K562 (cell line): Measurements from ENCODE around the gene QRICH1. TPM values are rescaled to one million over a fixed set of nuclear protein-coding genes. Genes with fewer than 3 reads are reported as not detected.

Experiments
- CEBPG ChIP-seq, 3 experiments: fragments of 200-800 bp in 1 of 3; sonication (Bioruptor generic) in 1 of 3; sonication (generic) in 1 of 3; formaldehyde crosslinking in 1 of 3; IDR thresholded peaks in 2 of 3; conservative IDR thresholded peaks in 1 of 3; 2 replicates each; pipeline versions ENCODE4 v1.6.1 to v1.8.0; 2016 to 2022; ENCODE audit warnings: missing compliant biosample characterization in 2 of 3, missing genetic modification characterization in 2 of 3, mild to moderate bottlenecking in 1 of 3, missing genetic modification reagents in 1 of 3
- MEF2A ChIP-seq: IDR thresholded peaks from 2 replicates; pipeline ENCODE4 v1.6.1; 2011; ENCODE audit warnings: low read depth, mild to moderate bottlenecking, low read length, moderate library complexity; ENCODE audit not compliant: control insufficient read depth
- NCOA2 ChIP-seq, 2 experiments: fragments of 450-650 bp; IDR thresholded peaks; 2 replicates each; pipeline ENCODE4 v1.6.1; 2018; ENCODE audit warnings: mild to moderate bottlenecking in 2 of 2, moderate library complexity in 1 of 2; ENCODE audit not compliant: partially characterized antibody in 2 of 2
- NCOR1 ChIP-seq: fragments of 450-650 bp; IDR thresholded peaks from 2 replicates; pipeline ENCODE4 v1.6.1; 2016; ENCODE audit warnings: mild to moderate bottlenecking, moderate library complexity
- RNF2 ChIP-seq: sonication (generic); IDR thresholded peaks from 2 replicates; pipeline ENCODE4 v1.6.1; 2016
- THRA ChIP-seq: fragments of 450-650 bp; IDR thresholded peaks from 2 replicates; pipeline ENCODE4 v1.6.1; 2017; ENCODE audit warnings: mild to moderate bottlenecking, moderate library complexity
- ZNF282 ChIP-seq: sonication (generic); formaldehyde crosslinking; IDR thresholded peaks from 2 replicates; pipeline ENCODE4 v1.8.1; 2023; ENCODE audit warnings: missing genetic modification reagents
- ZZZ3 ChIP-seq: fragments of 450-650 bp; IDR thresholded peaks from 2 replicates; pipeline ENCODE4 v1.6.1; 2016; ENCODE audit warnings: antibody characterized with exemption, mild to moderate bottlenecking, moderate library complexity
- polyA plus RNA-seq, 8 experiments: library from polyadenylated mRNA; depleted of rRNA in 4 of 8; stranded (reverse) in 5 of 8; unstranded in 3 of 8; fragments of >200 nt; fragmentation: Nextera tagmentation in 2 of 8; fragmentation: Illumina TruSeq in 1 of 8; extraction: Ambion mirVana in 2 of 8; extraction: Trizol in 1 of 8; gene quantifications; 2 replicates each; pipeline versions ENCODE4 v1.2.1 to v1.2.3, GENCODE V29; 2011 to 2014; ENCODE audit warnings: inconsistent platforms in 1 of 8, missing spikeins in 1 of 8
- total RNA-seq, 7 experiments: library from RNA; depleted of rRNA in 6 of 7; stranded (reverse); fragments of >200 nt in 6 of 7; fragmentation: Illumina TruSeq in 2 of 7; extraction: Trizol in 2 of 7; gene quantifications; 2 replicates each; pipeline versions ENCODE4 v1.2.1 to v1.2.3, GENCODE V29; 2011 to 2021; ENCODE audit warnings: low replicate concordance in 1 of 7
- TF ChIP-seq, protein P1 (sequence below): sonication (generic); formaldehyde crosslinking; IDR thresholded peaks from 2 replicates; pipeline ENCODE4 v1.8.0; 2022; ENCODE audit warnings: mild to moderate bottlenecking, low read depth, missing genetic modification reagents
- TF ChIP-seq, protein P2 (sequence below): fragments of 250-450 bp; sonication (Bioruptor Pico); IDR thresholded peaks from 2 replicates; pipeline ENCODE4 v1.5.0; 2020; ENCODE audit warnings: mild to moderate bottlenecking
- TF ChIP-seq, protein P3 (sequence below): fragments of 200-600 bp; sonication (generic); IDR thresholded peaks from one replicate; pipeline ENCODE4 v1.6.1; 2012; ENCODE audit warnings: mild to moderate bottlenecking, low read depth, low read length, inconsistent platforms

The QRICH1 gene
- total and polyA plus RNA-seq, 9 of the 15 experiments (the other 6 are each of a cell fraction or from before 2014, with no cell fraction given): 20.1 to 99.2 (median 56.7) TPM

DNA sequence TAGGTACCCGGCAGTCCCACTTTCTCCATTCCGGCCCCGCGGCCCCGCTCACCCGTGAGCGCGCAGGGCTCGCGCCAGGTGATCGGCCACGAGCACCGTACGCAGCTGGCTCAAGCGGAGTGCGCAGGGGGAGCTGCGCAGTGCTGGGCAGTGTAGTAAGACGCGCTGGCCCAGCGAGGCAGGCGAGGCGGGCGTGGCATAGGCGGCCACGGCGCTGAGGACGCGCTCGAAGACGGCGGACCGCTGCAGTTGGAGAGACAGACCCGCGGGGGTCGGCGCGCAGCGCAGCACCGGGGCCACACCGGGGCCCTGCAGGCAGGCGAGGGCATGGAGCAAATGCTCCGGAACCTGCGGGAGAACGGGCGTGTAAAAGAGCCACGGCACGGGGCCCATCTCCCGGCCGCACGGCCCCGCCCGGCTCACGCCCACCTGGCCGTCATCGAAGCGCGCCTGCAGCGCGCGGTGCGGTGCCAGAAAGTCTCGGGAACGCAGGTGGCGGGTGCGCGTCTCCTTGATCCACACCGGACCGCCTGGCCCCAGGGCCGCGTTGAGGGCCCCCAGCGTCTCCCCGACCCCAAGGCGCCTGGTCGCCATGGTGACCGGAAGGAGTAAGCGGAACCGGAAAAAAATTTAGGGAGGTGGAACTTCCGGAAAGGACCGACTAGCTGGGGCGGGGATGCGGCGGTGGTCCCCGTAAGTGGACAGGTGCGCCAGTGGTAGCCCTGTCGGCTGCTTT lies 75.7 kb downstream of the QRICH1 start, which contains the start of gene DALRD3 (continued):
- TF ChIP-seq CEBPG (CRISPR knock-in tag; IDR thresholded peaks at IDR 0.05) (no peak), CEBPG (tag; conservative IDR thresholded peaks at IDR 0.05 in 1 of 2, IDR thresholded peaks at IDR 0.05 in 1 of 2) (no peak), NCOA2 (IDR thresholded peaks at IDR 0.05; ENCODE audit: partially characterized antibody in 2 of 2) (no peak), NCOR1 (no peak), ZZZ3 (no peak), ZNF282 (no peak), RNF2 (0 out of 2 replicates have a peak, but pooled peaks have one; percentile 23), MEF2A (no peak), THRA (no peak)
- TF ChIP-seq, protein P1, sequence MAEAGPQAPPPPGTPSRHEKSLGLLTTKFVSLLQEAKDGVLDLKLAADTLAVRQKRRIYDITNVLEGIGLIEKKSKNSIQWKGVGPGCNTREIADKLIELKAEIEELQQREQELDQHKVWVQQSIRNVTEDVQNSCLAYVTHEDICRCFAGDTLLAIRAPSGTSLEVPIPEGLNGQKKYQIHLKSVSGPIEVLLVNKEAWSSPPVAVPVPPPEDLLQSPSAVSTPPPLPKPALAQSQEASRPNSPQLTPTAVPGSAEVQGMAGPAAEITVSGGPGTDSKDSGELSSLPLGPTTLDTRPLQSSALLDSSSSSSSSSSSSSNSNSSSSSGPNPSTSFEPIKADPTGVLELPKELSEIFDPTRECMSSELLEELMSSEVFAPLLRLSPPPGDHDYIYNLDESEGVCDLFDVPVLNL (CRISPR knock-in tag): no peak
- TF ChIP-seq, protein P2, sequence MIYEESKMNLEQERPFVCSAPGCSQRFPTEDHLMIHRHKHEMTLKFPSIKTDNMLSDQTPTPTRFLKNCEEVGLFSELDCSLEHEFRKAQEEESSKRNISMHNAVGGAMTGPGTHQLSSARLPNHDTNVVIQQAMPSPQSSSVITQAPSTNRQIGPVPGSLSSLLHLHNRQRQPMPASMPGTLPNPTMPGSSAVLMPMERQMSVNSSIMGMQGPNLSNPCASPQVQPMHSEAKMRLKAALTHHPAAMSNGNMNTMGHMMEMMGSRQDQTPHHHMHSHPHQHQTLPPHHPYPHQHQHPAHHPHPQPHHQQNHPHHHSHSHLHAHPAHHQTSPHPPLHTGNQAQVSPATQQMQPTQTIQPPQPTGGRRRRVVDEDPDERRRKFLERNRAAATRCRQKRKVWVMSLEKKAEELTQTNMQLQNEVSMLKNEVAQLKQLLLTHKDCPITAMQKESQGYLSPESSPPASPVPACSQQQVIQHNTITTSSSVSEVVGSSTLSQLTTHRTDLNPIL: no peak
- TF ChIP-seq, protein P3, sequence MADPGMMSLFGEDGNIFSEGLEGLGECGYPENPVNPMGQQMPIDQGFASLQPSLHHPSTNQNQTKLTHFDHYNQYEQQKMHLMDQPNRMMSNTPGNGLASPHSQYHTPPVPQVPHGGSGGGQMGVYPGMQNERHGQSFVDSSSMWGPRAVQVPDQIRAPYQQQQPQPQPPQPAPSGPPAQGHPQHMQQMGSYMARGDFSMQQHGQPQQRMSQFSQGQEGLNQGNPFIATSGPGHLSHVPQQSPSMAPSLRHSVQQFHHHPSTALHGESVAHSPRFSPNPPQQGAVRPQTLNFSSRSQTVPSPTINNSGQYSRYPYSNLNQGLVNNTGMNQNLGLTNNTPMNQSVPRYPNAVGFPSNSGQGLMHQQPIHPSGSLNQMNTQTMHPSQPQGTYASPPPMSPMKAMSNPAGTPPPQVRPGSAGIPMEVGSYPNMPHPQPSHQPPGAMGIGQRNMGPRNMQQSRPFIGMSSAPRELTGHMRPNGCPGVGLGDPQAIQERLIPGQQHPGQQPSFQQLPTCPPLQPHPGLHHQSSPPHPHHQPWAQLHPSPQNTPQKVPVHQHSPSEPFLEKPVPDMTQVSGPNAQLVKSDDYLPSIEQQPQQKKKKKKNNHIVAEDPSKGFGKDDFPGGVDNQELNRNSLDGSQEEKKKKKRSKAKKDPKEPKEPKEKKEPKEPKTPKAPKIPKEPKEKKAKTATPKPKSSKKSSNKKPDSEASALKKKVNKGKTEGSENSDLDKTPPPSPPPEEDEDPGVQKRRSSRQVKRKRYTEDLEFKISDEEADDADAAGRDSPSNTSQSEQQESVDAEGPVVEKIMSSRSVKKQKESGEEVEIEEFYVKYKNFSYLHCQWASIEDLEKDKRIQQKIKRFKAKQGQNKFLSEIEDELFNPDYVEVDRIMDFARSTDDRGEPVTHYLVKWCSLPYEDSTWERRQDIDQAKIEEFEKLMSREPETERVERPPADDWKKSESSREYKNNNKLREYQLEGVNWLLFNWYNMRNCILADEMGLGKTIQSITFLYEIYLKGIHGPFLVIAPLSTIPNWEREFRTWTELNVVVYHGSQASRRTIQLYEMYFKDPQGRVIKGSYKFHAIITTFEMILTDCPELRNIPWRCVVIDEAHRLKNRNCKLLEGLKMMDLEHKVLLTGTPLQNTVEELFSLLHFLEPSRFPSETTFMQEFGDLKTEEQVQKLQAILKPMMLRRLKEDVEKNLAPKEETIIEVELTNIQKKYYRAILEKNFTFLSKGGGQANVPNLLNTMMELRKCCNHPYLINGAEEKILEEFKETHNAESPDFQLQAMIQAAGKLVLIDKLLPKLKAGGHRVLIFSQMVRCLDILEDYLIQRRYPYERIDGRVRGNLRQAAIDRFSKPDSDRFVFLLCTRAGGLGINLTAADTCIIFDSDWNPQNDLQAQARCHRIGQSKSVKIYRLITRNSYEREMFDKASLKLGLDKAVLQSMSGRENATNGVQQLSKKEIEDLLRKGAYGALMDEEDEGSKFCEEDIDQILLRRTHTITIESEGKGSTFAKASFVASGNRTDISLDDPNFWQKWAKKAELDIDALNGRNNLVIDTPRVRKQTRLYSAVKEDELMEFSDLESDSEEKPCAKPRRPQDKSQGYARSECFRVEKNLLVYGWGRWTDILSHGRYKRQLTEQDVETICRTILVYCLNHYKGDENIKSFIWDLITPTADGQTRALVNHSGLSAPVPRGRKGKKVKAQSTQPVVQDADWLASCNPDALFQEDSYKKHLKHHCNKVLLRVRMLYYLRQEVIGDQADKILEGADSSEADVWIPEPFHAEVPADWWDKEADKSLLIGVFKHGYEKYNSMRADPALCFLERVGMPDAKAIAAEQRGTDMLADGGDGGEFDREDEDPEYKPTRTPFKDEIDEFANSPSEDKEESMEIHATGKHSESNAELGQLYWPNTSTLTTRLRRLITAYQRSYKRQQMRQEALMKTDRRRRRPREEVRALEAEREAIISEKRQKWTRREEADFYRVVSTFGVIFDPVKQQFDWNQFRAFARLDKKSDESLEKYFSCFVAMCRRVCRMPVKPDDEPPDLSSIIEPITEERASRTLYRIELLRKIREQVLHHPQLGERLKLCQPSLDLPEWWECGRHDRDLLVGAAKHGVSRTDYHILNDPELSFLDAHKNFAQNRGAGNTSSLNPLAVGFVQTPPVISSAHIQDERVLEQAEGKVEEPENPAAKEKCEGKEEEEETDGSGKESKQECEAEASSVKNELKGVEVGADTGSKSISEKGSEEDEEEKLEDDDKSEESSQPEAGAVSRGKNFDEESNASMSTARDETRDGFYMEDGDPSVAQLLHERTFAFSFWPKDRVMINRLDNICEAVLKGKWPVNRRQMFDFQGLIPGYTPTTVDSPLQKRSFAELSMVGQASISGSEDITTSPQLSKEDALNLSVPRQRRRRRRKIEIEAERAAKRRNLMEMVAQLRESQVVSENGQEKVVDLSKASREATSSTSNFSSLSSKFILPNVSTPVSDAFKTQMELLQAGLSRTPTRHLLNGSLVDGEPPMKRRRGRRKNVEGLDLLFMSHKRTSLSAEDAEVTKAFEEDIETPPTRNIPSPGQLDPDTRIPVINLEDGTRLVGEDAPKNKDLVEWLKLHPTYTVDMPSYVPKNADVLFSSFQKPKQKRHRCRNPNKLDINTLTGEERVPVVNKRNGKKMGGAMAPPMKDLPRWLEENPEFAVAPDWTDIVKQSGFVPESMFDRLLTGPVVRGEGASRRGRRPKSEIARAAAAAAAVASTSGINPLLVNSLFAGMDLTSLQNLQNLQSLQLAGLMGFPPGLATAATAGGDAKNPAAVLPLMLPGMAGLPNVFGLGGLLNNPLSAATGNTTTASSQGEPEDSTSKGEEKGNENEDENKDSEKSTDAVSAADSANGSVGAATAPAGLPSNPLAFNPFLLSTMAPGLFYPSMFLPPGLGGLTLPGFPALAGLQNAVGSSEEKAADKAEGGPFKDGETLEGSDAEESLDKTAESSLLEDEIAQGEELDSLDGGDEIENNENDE: no peak
